HUES6 (cell line): ENCODE data around the gene PITPNM1.

Experiments used
- H3K27ac ChIP-seq: 2 replicates; pipeline ENCODE4 v1.7.0; 2013; ENCODE audit warnings: low read depth, mild to moderate bottlenecking, low read length, inconsistent platforms
- H3K27me3 ChIP-seq: 2 replicates; pipeline ENCODE4 v1.6.1; 2013; ENCODE audit warnings: low read length; ENCODE audit not compliant: control insufficient read depth, insufficient read depth
- H3K36me3 ChIP-seq: 2 replicates; pipeline ENCODE4 v1.6.1; 2013; ENCODE audit warnings: low read length; ENCODE audit not compliant: control insufficient read depth, insufficient read depth
- H3K4me1 ChIP-seq: 2 replicates; pipeline ENCODE4 v1.6.1; 2013; ENCODE audit warnings: low read length; ENCODE audit not compliant: control insufficient read depth, insufficient read depth
- H3K4me3 ChIP-seq: 2 replicates; pipeline ENCODE4 v1.5.1; 2013; ENCODE audit warnings: low read depth, low read length
- H3K9ac ChIP-seq: one replicate; pipeline ENCODE4 v1.6.1; 2013; ENCODE audit warnings: mild to moderate bottlenecking, low read length
- H3K9me3 ChIP-seq: 2 replicates; pipeline ENCODE4 v1.6.1; 2013; ENCODE audit warnings: low read depth, low read length; ENCODE audit not compliant: control insufficient read depth, insufficient read depth

Gene PITPNM1

GRCh38 chr11:67458266-67458665 lies 46.9 kb downstream of the PITPNM1 start:
- Histone ChIP-seq H3K27me3 (no peaks in the 10 kb centered on the region; the same call in 1 of the 2 replicates), H3K27ac (no peak overlapping the region), H3K4me1 (no peaks in the 10 kb centered on the region), H3K9ac (no peak overlapping the region), H3K4me3 (no peak overlapping the region), H3K9me3 (no peaks in the 10 kb centered on the region), H3K36me3 (no peaks in the 10 kb centered on the region)

GRCh38 chr11:67457453-67457852 lies 47.7 kb downstream of the PITPNM1 start:
- Histone ChIP-seq H3K4me1 (no peaks in the 10 kb centered on the region), H3K9me3 (no peaks in the 10 kb centered on the region), H3K36me3 (no peaks in the 10 kb centered on the region), H3K27me3 (no peaks in the 10 kb centered on the region; the same call in 1 of the 2 replicates), H3K27ac (no peak overlapping the region), H3K9ac (no peak overlapping the region), H3K4me3 (no peak overlapping the region)

- Histone ChIP-seq H3K4me1 (no peaks in the 10 kb centered on the region), H3K4me3 (no peak overlapping the region), H3K9ac (no peak overlapping the region), H3K36me3 (no peaks in the 10 kb centered on the region), H3K27me3 (no peaks in the 10 kb centered on the region; the same call in 1 of the 2 replicates), H3K27ac (no peak overlapping the region), H3K9me3 (no peaks in the 10 kb centered on the region)
Observed at GRCh38 chr11:67456068-67456705, 49.0 kb downstream of the PITPNM1 start.

- Histone ChIP-seq H3K9ac (no peak within 1 kb of the TSS), H3K9me3 (no peaks in the 10 kb centered on the region), H3K4me1 (no peaks in the 10 kb centered on the region), H3K27ac (no peak within 1 kb of the TSS), H3K4me3 (no peak within 1 kb of the TSS), H3K36me3 (no peaks in the 10 kb centered on the region), H3K27me3 (no peaks in the 10 kb centered on the region; the same call in 1 of the 2 replicates)
Observed at GRCh38 chr11:67455054-67455453, 50.1 kb downstream of the PITPNM1 start, which contains the start of gene CABP4. CABP4 (plus strand) TSS chr11:67455354; CDS start chr11:67455424, 70 bp downstream.

- H3K27ac ChIP-seq = no peak overlapping the region
- no peaks in the 10 kb centered on the region for H3K9me3 ChIP-seq
- no peak overlapping the region for H3K9ac ChIP-seq
- H3K36me3 ChIP-seq = no peaks in the 10 kb centered on the region
- no peak overlapping the region for H3K4me3 ChIP-seq
- no peaks in the 10 kb centered on the region for H3K4me1 ChIP-seq
- H3K27me3 ChIP-seq = no peaks in the 10 kb centered on the region; the same call in 1 of the 2 replicates
Observed at GRCh38 chr11:67453816-67454732, 51.1 kb downstream of the PITPNM1 start.

- Histone ChIP-seq H3K36me3 (no peaks in the 10 kb centered on the region), H3K9me3 (no peaks in the 10 kb centered on the region), H3K27me3 (no peaks in the 10 kb centered on the region; the same call in 1 of the 2 replicates), H3K9ac (no peak within 1 kb of the TSS), H3K27ac (no peak within 1 kb of the TSS), H3K4me1 (no peaks in the 10 kb centered on the region), H3K4me3 (no peak within 1 kb of the TSS)
Observed at GRCh38 chr11:67452141-67452952, 52.8 kb downstream of the PITPNM1 start, which contains the start of gene GPR152. GPR152 (minus strand) TSS chr11:67452729; CDS start chr11:67452724, 5 bp downstream.

GRCh38 chr11:67451658-67451976 lies 53.5 kb downstream of the PITPNM1 start:
- Histone ChIP-seq H3K27me3 (no peaks in the 10 kb centered on the region; the same call in 1 of the 2 replicates), H3K36me3 (no peaks in the 10 kb centered on the region), H3K4me1 (no peaks in the 10 kb centered on the region), H3K9ac (no peak overlapping the region), H3K4me3 (no peak overlapping the region), H3K9me3 (no peaks in the 10 kb centered on the region), H3K27ac (no peak overlapping the region)

- no peak overlapping the region for H3K27ac ChIP-seq
- H3K4me3 ChIP-seq = no peak overlapping the region
- H3K27me3 ChIP-seq = no peaks in the 10 kb centered on the region; the same call in 1 of the 2 replicates
- no peaks in the 10 kb centered on the region for H3K9me3 ChIP-seq
- H3K36me3 ChIP-seq = no peaks in the 10 kb centered on the region
- H3K9ac ChIP-seq = no peak overlapping the region
- H3K4me1 ChIP-seq = no peaks in the 10 kb centered on the region
Observed at GRCh38 chr11:67450796-67451657, 54.1 kb downstream of the PITPNM1 start.

GRCh38 chr11:67449116-67449844 lies 55.9 kb downstream of the PITPNM1 start:
- no peak overlapping the region for H3K4me3 ChIP-seq
- H3K27me3 ChIP-seq = no peaks in the 10 kb centered on the region; the same call in 1 of the 2 replicates
- H3K4me1 ChIP-seq = no peaks in the 10 kb centered on the region
- no peak overlapping the region for H3K27ac ChIP-seq
- no peaks in the 10 kb centered on the region for H3K9me3 ChIP-seq
- H3K36me3 ChIP-seq = no peaks in the 10 kb centered on the region
- H3K9ac ChIP-seq = no peak overlapping the region
